HepG2 (cell line): ENCODE measurements around the gene ZPR1. TPM values are rescaled to one million over a fixed set of nuclear protein-coding genes. Genes with fewer than 3 reads are reported as not detected.

ENCODE experiments used
- GLMP ChIP-seq: sonication (generic); formaldehyde crosslinking; IDR thresholded peaks from 2 replicates; pipeline ENCODE4 v1.9.0; 2021; ENCODE audit warnings: missing genetic modification reagents, mild to moderate bottlenecking, borderline replicate concordance
- HIVEP1 ChIP-seq: sonication (generic); formaldehyde crosslinking; IDR thresholded peaks from 2 replicates; pipeline ENCODE4 v1.4.0; 2020; ENCODE audit warnings: mild to moderate bottlenecking, missing genetic modification reagents
- KLF6 ChIP-seq: IDR thresholded peaks from 2 replicates; pipeline ENCODE4 v1.8.0; 2016; ENCODE audit warnings: missing biosample characterization, missing genetic modification reagents
- MXD4 ChIP-seq: IDR thresholded peaks from 2 replicates; pipeline ENCODE4 v1.6.1; 2016; ENCODE audit warnings: mild to moderate bottlenecking, missing biosample characterization, missing genetic modification reagents
- NPAS2 ChIP-seq: sonication (generic); formaldehyde crosslinking; IDR thresholded peaks from 2 replicates; pipeline ENCODE4 v1.8.0; 2022; ENCODE audit warnings: mild to moderate bottlenecking, missing genetic modification reagents, borderline replicate concordance
- ONECUT2 ChIP-seq: sonication (generic); formaldehyde crosslinking; IDR thresholded peaks from 2 replicates; pipeline ENCODE4 v1.4.0; 2020; ENCODE audit warnings: missing genetic modification reagents
- PBX3 ChIP-seq: sonication (generic); formaldehyde crosslinking; IDR thresholded peaks from 2 replicates; pipeline ENCODE4 v1.8.1; 2023; ENCODE audit warnings: missing genetic modification reagents, inconsistent platforms, borderline replicate concordance
- PCBP2 ChIP-seq: fragments of 200-400 bp; formaldehyde crosslinking; optimal IDR thresholded peaks from 2 replicates; pipeline ENCODE3; 2018; ENCODE audit warnings: low read length, low read depth; ENCODE audit not compliant: poor library complexity, severe bottlenecking
- REPIN1 ChIP-seq: sonication (generic); formaldehyde crosslinking; IDR thresholded peaks from 2 replicates; pipeline ENCODE4 v1.8.0; 2022; ENCODE audit warnings: missing genetic modification reagents, low read depth, mild to moderate bottlenecking, borderline replicate concordance
- SUZ12 ChIP-seq: fragments of 150-350 bp; IDR thresholded peaks from 2 replicates; pipeline ENCODE4 v1.6.1; 2014; ENCODE audit warnings: low read depth, low read length
- TARDBP ChIP-seq: sonication (generic); formaldehyde crosslinking; IDR thresholded peaks from 2 replicates; pipeline ENCODE4 v1.8.0; 2022; ENCODE audit warnings: mild to moderate bottlenecking, missing genetic modification reagents
- THYN1 ChIP-seq: sonication (generic); formaldehyde crosslinking; IDR thresholded peaks from 2 replicates; pipeline ENCODE4 v1.8.1; 2023; ENCODE audit warnings: low read depth, mild to moderate bottlenecking, moderate library complexity, missing genetic modification reagents, borderline replicate concordance
- ZBTB10 ChIP-seq: sonication (generic); formaldehyde crosslinking; IDR thresholded peaks from 2 replicates; pipeline ENCODE4 v1.4.0; 2020; ENCODE audit warnings: missing genetic modification reagents, borderline replicate concordance
- ZBTB4 ChIP-seq: sonication (generic); formaldehyde crosslinking; IDR thresholded peaks from 2 replicates; pipeline ENCODE4 v1.4.0; 2020; ENCODE audit warnings: missing genetic modification reagents, mild to moderate bottlenecking, borderline replicate concordance
- ZMAT3 ChIP-seq: sonication (generic); formaldehyde crosslinking; conservative IDR thresholded peaks from 2 replicates; pipeline ENCODE4 v1.7.0; 2021; ENCODE audit warnings: missing genetic modification reagents
- ZMAT5 ChIP-seq: sonication (generic); formaldehyde crosslinking; IDR thresholded peaks from 2 replicates; pipeline ENCODE4 v1.5.0; 2020; ENCODE audit warnings: mild to moderate bottlenecking, low read depth, missing genetic modification reagents, borderline replicate concordance
- ZNF367 ChIP-seq: sonication (generic); formaldehyde crosslinking; IDR thresholded peaks from 2 replicates; pipeline ENCODE4 v1.4.0; 2020; ENCODE audit warnings: missing genetic modification reagents, borderline replicate concordance
- ZNF556 ChIP-seq: sonication (generic); formaldehyde crosslinking; IDR thresholded peaks from 2 replicates; pipeline ENCODE4 v1.4.0; 2020; ENCODE audit warnings: mild to moderate bottlenecking, missing genetic modification reagents, borderline replicate concordance
- ZSCAN9 ChIP-seq: IDR thresholded peaks from 2 replicates; pipeline ENCODE4 v1.6.1; 2016; ENCODE audit warnings: borderline replicate concordance
- polyA plus RNA-seq, 8 experiments: library from polyadenylated mRNA; depleted of rRNA in 3 of 8; stranded (reverse) in 7 of 8; unstranded in 1 of 8; fragments of >200 nt; fragmentation: Illumina TruSeq in 4 of 8; extraction: Trizol in 4 of 8; gene quantifications; 2 replicates each; pipeline versions ENCODE4 v1.2.1 to v1.2.3, GENCODE V29; 2011 to 2016; ENCODE audit warnings: low read depth in 4 of 8, missing spikeins in 1 of 8, mixed read lengths in 1 of 8; ENCODE audit not compliant: insufficient read depth in 1 of 8
- total RNA-seq, 5 experiments: library from RNA; depleted of rRNA; stranded (reverse); fragments of >200 nt; fragmentation: Illumina TruSeq; extraction: Trizol; gene quantifications; 2 replicates each; pipeline ENCODE4 v1.2.3, GENCODE V29; 2016; ENCODE audit warnings: low read depth in 1 of 5

The ZPR1 gene
- total and polyA plus RNA-seq, 2 of the 13 experiments (the other 11 are each of a cell fraction or from before 2014, with no cell fraction given) = 40.0 to 79.3 TPM

GRCh38 chr11:116828632-116829524, 41.1 kb upstream of the ZPR1 start (continued):
- TF ChIP-seq REPIN1 (CRISPR knock-in tag) (peak; percentile 68; the same call in 1 of the 2 replicates), ZBTB10 (CRISPR knock-in tag) (no peak; the same call in 1 of the 2 replicates), THYN1 (CRISPR knock-in tag) (no peak), ZBTB4 (no peak), KLF6 (CRISPR knock-in tag) (no peak; the same call in 1 of the 2 replicates), SUZ12 (no peak), GLMP (CRISPR knock-in tag) (no peak), ZSCAN9 (CRISPR knock-in tag) (peak; percentile 67; the same call in 1 of the 2 replicates), ONECUT2 (peak; percentile 37; the same call in 1 of the 2 replicates), ZMAT5 (CRISPR knock-in tag) (no peak), ZNF367 (CRISPR knock-in tag) (no peak), TARDBP (CRISPR knock-in tag) (peak; percentile 80), HIVEP1 (CRISPR knock-in tag) (0 out of 2 replicates have a peak, but pooled peaks have one; percentile 64), ZNF556 (CRISPR knock-in tag) (no peak; the same call in 1 of the 2 replicates), NPAS2 (no peak), ZMAT3 (peak; percentile 83; the same call in 1 of the 2 replicates), MXD4 (CRISPR knock-in tag) (no peak), PCBP2 (no peak), PBX3 (CRISPR knock-in tag) (no peak)
